Esophagus muscularis mucosa (tissue), 4 donors: ENCODE results near the gene PARP8. TPM values are rescaled to one million over a fixed set of nuclear protein-coding genes. Genes with fewer than 3 reads are reported as not detected.
"Not testable (repeated sequence)": the region's sequence is repeated elsewhere in the genome, so short reads cannot be mapped to it uniquely, and the experiment has no call there.

Experiments used
- DNase-seq: peaks from one replicate; pipeline ENCODE4 v3.0.0-alpha.2; 2017; ENCODE audit errors: extremely low spot score
- H3K27ac ChIP-seq, 4 donors: fragments of 200-600 bp; sonication (generic); replicated peaks in 1 of 4; 1 replicate in 3 of 4; 2 replicates in 1 of 4; pipeline ENCODE4 v1.5.1; 2016 to 2019; ENCODE audit warnings: mild to moderate bottlenecking in 1 of 4
- H3K27me3 ChIP-seq, 4 donors: fragments of 200-600 bp; sonication (generic); one replicate each; pipeline versions ENCODE4 v1.5.1 to v1.6.0; 2016 to 2019
- H3K36me3 ChIP-seq, 4 donors: fragments of 200-600 bp; sonication (generic); one replicate each; pipeline ENCODE4 v1.5.1; 2016 to 2019
- H3K4me1 ChIP-seq, 4 donors: fragments of 200-600 bp; sonication (generic); one replicate each; pipeline ENCODE4 v1.5.1; 2016 to 2019
- H3K4me3 ChIP-seq, 4 donors: fragments of 200-600 bp; sonication (generic); 1 replicate in 2 of 4; 2 replicates in 2 of 4; pipeline ENCODE4 v1.5.1; 2016 to 2019; ENCODE audit warnings: mild to moderate bottlenecking in 4 of 4, moderate library complexity in 1 of 4
- H3K9me3 ChIP-seq, 4 donors: fragments of 200-600 bp; sonication (generic); 1 replicate in 3 of 4; 2 replicates in 1 of 4; pipeline ENCODE4 v1.5.1; 2016 to 2019
- CTCF ChIP-seq, 3 experiments: fragments of 200-600 bp in 2 of 3; fragments of 450-650 bp in 1 of 3; sonication (generic) in 2 of 3; IDR thresholded peaks; one replicate each; pipeline ENCODE4 v1.5.1; 2017 to 2019; ENCODE audit warnings: antibody characterized with exemption in 3 of 3, mild to moderate bottlenecking in 2 of 3, moderate library complexity in 1 of 3
- EP300 ChIP-seq: sonication (generic); formaldehyde crosslinking; IDR thresholded peaks from one replicate; pipeline ENCODE4 v1.6.1; 2017; ENCODE audit warnings: antibody characterized with exemption
- POLR2A ChIP-seq: fragments of 450-650 bp; IDR thresholded peaks from one replicate; pipeline ENCODE4 v1.6.1; 2017; ENCODE audit warnings: antibody characterized with exemption, moderate library complexity, mild to moderate bottlenecking, low read depth
- POLR2AphosphoS5 ChIP-seq, 2 donors: sonication (generic); formaldehyde crosslinking; IDR thresholded peaks; one replicate each; pipeline ENCODE4 v1.6.1; 2017; ENCODE audit warnings: antibody characterized with exemption in 2 of 2
- WGBS: methylation state at CpG from one replicate; pipeline ENCODE4 v1.1.5; 2018; 5-methylcytosine and 5-hydroxymethylcytosine counted together
- intact Hi-C: fragments of 100-400 bp; cut with DNase I; formaldehyde crosslinking; loops from one replicate; pipeline ENCODE4 v1.15.1; 2023
- total RNA-seq, 4 donors: library from RNA; depleted of rRNA; stranded (reverse); fragments of >200 nt; gene quantifications; one replicate each; pipeline versions ENCODE4 v1.1.0 to v1.2.1, GENCODE V29; 2016

PARP8 gene
- total RNA-seq, 4 donors from 2014 or later: 5.4 to 17.1 (median 9.7) TPM

- H3K4me1 ChIP-seq: peaks cover 0 to 6% (median 2%) of the 10 kb centered on the region in 4 donors
- no peaks in the 10 kb centered on the region for H3K27me3 ChIP-seq
- no peak for DNase-seq
- H3K9me3 ChIP-seq: no peaks in the 10 kb centered on the region
- no peaks in the 10 kb centered on the region for H3K36me3 ChIP-seq
- WGBS: 90% methylated on average over 3 of the region's 3 CpGs
- H3K27ac ChIP-seq: no peak overlapping the region
- intact Hi-C loops: no loop called here
- TF ChIP-seq POLR2A (no peak), EP300 (no peak), POLR2AphosphoS5 (IDR thresholded peaks at IDR 0.05) (no peak), CTCF (IDR thresholded peaks at IDR 0.05) (no peak)
- no peak overlapping the region for H3K4me3 ChIP-seq
Observed at GRCh38 chr5:50684721-50685120, 18.3 kb downstream of the PARP8 start.

- no peak overlapping the region for H3K4me3 ChIP-seq
- no peak overlapping the region for H3K27ac ChIP-seq
- no peak for DNase-seq
- peaks cover 0 to 5% (median under 1%) of the 10 kb centered on the region in 4 donors for H3K4me1 ChIP-seq
- intact Hi-C loops: no loop called here
- no peaks in the 10 kb centered on the region for H3K9me3 ChIP-seq
- 89% methylated on average over 4 of the region's 4 CpGs for whole genome bisulfite sequencing
- H3K27me3 ChIP-seq: no peaks in the 10 kb centered on the region
- H3K36me3 ChIP-seq: no peaks in the 10 kb centered on the region
- TF ChIP-seq POLR2AphosphoS5 (IDR thresholded peaks at IDR 0.05) (no peak), EP300 (no peak), POLR2A (no peak), CTCF (IDR thresholded peaks at IDR 0.05) (no peak)
Observed at GRCh38 chr5:50687548-50687947, 21.1 kb downstream of the PARP8 start.

DNA sequence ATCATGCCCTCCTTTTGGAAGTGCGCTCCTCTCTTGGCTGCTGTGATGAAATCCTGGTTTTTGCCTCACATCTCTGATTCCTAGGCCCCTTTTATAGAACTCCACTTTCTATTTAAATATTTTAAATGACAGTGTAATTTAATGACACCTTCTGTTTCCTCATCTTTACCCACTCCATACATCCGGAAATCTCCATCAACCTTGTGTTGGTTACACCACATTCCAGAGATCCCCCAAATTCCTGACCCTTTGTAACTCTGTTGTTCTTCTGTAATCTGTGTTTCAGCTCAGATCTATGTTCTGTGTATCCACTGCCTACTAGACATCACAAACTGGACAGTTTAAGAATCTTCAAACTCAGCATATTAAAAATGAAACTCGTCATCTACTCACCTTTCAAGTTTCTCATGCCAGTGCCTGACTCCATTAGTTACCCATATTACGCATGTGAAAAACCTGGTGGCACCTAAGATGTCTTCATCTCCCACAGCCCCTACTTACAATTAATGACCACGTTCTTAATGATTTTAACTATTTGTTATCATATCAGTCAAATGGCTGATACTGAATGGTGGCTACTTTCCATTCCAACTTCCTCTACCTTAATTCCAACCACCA lies 25.1 kb downstream of the PARP8 start:
- 91% methylated on average over 5 of the region's 5 CpGs for WGBS

DNA sequence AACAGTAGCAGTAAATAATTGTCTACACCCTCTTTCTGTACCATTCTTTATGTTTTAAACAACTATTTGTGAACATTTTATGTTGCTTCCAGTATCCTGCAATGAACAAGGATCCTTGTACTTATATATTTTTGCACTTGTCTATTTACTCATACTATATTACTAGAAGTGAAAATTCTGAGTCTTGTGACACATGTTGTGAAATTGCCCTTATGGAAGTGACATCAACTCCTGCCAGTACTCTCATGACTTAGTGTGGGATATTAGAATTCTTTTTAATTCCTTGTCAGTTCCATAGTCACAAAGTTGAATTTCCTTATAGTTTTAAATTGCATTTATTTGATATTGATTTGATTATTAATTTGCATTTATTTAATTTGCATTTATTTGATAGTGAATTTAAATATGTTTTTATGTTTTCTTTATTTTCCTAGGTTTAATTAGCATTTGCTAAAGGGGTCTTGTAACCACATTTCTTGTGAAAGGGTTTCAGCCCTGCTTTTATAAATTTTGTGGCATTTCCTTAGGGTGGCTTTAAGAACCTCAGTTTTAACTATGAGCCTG lies 27.7 kb downstream of the PARP8 start:
- H3K27ac ChIP-seq: no peak overlapping the region
- peaks cover 0 to 3% (median 0%) of the 10 kb centered on the region in 4 donors for H3K4me1 ChIP-seq
- intact Hi-C loops: no loop called here
- no peak for DNase-seq
- no peak for TF ChIP-seq POLR2AphosphoS5 (IDR thresholded peaks at IDR 0.05)
- TF ChIP-seq EP300: no peak
- no peak for TF ChIP-seq POLR2A
- TF ChIP-seq CTCF (IDR thresholded peaks at IDR 0.05): no peak
- H3K36me3 ChIP-seq: no peaks in the 10 kb centered on the region
- H3K27me3 ChIP-seq: no peaks in the 10 kb centered on the region
- H3K9me3 ChIP-seq: no peaks in the 10 kb centered on the region
- no peak overlapping the region for H3K4me3 ChIP-seq

More for the DNA sequence above, 25.1 kb downstream of the PARP8 start:
- no peak for TF ChIP-seq POLR2AphosphoS5 (IDR thresholded peaks at IDR 0.05)
- TF ChIP-seq POLR2A: no peak
- no peak for TF ChIP-seq CTCF (IDR thresholded peaks at IDR 0.05)
- TF ChIP-seq EP300: no peak
- no peak overlapping the region for H3K4me3 ChIP-seq
- H3K36me3 ChIP-seq: no peaks in the 10 kb centered on the region
- no peak overlapping the region for H3K27ac ChIP-seq
- no peaks in the 10 kb centered on the region for H3K27me3 ChIP-seq
- intact Hi-C loops: no loop called here
- peaks cover 0 to 3% (median 0%) of the 10 kb centered on the region in 4 donors for H3K4me1 ChIP-seq
- DNase-seq: no peak
- H3K9me3 ChIP-seq: no peaks in the 10 kb centered on the region

DNA sequence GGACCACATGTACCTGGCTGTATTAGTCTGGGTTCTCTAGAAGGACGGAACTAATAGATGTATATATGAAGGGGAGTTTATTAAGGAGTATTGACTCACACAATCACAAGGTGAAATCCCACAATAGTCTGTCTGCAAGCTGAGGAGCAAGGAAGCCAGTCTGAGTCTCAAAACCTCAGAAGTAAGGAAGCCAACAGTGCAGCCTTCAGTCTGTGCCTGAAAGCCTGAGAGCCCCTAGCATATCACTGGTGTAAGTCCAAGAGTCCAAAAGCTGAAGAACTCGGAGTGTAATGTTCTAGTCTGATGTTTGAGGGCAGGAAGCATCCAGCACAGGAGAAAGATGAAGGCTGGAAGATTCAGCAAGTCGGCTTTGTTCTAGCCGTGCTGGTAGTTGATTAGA lies 28.2 kb downstream of the PARP8 start:
- H3K9me3 ChIP-seq, H3K36me3 ChIP-seq, H3K27me3 ChIP-seq, H3K27ac ChIP-seq, intact Hi-C loops, H3K4me1 ChIP-seq, H3K4me3 ChIP-seq, DNase-seq: not testable (repeated sequence)
- WGBS: 96% methylated on average over 4 of the region's 4 CpGs
